GM21390 (cell line): Measurements from ENCODE around the gene SMIM12.

ENCODE experiments used
- ATAC-seq: cut with Tn5 transposase; IDR thresholded peaks from one replicate; pipeline ENCODE4 v1.9.1; 2021; ENCODE audit not compliant: unreplicated experiment

The SMIM12 gene

DNA sequence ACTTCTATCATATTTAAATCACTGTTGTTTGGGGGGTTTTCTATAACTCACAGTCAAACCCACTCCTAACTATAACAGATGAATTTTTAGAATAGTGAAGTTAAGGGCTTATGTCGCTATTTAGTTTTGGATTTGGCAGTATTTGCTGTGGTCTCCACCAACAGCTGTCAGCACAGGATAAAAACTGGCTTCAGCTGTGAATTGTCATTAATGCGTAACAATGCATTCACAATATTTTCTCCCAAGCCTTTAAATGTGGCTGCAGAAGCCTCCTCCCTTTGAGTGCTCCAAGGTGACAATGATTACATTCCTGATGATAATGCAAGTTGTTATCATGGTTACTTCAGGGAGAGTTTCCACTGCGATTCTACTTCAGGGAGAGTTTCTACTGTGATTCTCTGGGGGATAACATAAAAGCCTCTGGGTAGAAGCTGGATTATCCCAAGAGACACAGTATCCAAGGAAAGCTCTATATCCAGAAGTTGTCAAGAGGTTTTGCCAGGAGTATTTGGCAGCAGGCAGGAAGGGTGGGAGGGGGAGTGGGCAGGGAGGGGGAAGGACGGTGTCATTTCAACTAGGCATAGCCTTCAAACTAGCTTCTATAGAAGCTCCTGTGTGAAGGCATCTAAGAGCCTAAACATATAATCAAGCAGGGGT is 14.9 kb upstream of the SMIM12 start:
- ATAC-seq = no peak

DNA sequence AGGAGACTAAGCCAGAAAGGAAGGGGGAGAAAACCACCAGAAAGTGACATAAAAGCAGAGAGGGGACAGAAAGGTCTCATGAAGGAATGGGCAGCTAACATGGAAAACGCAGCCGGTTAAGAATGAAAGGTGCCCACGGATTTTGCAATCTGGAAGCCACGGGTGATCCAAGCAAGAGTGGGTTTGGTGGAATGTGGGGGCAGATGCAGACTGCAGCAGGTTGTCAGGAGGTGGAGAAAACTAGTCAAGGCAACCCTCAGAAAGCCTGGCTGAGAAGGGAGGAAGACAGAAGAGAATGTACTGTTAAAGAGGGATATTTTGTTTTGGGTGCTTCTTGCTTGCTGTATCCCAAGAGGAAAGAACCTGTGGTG is 12.6 kb upstream of the SMIM12 start:
- no peak for ATAC-seq

DNA sequence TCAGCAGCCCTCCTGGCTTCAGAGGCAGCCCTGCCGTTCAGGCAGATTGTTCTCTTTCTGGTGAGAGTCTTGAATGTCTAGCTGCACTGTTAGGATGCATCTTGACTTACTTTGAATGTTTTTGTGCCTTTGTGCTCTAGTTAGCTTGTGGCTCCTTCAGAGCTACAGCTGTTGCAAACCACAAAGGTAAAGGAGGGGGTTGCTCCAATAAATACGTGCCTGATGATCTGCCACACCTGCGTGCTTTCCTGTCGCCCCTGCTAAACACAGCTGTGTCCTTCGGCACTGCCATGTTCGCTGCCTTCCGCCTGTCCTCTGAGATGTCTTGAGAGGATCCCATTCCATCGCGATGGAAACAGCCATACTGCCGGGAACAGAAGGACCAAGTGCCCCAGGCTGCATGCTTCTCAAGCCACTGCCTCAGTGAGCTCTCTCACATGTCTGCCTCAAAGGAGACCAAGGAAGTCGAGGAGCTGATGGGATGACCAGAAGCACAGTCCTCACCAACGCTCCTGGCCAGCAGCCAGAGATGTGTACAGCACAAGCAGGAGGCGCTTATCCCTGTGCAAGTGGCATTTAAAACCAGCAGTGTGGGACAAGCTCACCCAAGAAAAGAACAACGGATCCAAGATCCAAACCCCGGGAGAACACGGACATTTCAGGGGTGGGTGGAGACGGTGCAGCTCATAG is 12.0 kb upstream of the SMIM12 start:
- ATAC-seq = no peak

DNA sequence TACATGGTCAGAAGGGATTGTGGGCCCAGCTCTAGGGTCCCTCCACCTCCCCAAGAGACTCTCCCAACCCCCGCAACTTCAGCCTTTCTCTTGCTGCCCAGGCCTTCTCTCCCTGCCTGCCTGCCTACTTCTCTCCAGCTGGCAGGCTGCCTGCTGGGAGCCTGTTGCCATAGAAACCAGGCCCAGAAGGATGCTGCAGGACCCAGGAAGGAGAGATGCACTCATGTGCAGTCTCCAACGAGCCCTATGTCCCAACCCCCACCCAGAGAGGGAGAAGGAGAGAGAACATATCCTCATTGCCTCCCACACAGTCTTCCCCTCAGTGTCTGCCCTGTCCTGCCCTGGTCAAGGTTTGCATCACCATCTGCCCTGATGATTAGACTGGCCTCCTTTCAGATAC is 10.8 kb upstream of the SMIM12 start:
- no peak for ATAC-seq

DNA sequence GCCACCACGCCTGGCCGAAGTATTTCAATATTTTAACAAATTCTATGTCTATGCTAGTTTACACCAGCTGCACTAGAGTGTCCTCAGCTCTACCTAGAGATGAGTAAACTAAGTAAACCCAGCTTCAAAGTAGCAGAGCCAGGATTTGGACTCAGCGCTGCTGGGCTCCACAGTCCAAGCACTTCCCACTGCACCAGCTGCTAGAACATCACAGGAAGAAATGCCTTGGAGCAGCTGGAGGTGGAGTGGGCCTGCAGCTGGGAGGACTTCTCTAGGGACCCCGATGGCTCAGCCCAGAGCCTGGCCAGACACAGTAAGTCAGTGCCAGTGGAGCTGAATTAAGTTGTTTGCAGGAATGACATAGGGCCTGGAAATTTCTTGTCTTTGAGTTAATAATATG is 10.2 kb upstream of the SMIM12 start:
- ATAC-seq = no peak

DNA sequence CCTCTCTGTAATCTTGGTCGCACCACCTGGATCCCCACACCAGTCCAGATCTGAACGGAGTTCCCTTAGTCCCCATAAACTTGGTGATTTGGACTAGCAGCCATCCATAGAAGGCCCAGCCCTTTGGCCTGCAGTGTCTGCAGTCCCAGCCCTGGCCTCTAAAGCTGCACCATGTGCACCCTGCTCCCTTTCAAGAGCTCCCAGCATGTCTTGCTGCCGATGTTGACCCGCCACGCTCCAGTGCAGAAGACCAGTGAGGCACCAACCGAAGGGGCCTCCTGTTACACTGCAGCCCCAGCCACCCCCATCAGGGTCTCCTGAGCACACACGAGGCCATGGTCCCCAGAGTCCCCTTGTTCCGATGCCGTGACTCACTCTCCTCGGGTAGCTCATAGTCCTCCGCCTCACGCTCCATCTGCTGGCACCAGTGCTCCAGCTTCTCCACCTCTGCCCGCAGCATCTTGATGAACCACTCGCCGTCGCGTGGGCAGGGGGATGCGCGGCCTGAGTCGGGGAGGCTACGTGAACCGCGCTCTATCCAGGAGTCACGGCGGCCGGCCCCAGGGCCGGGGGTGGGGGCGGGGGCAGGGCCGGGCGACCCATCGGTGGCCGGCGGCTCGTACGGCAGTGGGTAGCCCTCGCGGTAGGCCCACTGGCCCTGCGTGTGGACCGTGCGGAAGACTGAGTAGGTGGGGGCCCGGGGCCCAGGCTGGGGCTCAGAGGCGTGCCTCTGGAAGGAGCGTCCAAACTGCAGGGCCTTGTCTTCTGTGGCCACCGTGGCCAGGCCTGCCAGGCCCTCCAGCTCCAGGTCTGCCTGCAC is 8.9 kb upstream of the SMIM12 start:
- no peak for ATAC-seq

DNA sequence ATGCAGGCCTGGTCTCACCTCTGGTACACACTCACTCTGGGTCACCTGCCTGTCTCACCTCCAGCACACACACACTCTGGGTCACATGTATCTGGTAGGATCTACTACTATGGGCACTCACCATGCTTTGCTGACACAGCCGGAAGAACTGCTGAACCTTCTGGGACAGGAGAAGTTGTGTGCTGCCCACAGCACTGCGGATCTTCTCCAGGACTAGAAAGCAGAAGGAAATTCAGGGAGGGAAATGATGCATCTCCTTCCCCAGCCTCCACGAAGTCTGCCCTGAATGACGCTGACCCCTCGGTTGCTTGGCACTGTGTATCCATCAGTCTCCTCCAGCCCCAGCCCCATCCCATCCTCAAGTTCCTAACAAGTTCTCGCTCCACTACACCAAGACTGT is 7.9 kb upstream of the SMIM12 start:
- ATAC-seq = no peak

DNA sequence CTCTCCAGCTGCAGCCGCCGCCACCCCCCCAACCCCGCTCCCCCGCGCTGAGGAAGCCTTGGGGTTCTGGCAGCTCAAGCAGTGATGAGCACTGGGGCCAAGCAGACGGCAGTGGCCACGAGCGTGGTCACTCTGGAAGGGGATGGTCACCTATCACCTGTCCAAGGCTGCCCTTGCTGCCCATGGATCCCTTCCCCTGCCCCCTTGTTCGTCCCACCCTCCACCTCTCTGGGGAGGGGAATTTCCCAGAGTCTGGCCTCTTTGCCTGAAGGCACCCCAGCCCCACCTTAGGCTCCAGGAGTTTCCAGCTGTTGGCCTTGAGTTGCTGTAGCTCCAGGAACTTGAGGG is 7.2 kb upstream of the SMIM12 start:
- peak; percentile 11 for ATAC-seq

DNA sequence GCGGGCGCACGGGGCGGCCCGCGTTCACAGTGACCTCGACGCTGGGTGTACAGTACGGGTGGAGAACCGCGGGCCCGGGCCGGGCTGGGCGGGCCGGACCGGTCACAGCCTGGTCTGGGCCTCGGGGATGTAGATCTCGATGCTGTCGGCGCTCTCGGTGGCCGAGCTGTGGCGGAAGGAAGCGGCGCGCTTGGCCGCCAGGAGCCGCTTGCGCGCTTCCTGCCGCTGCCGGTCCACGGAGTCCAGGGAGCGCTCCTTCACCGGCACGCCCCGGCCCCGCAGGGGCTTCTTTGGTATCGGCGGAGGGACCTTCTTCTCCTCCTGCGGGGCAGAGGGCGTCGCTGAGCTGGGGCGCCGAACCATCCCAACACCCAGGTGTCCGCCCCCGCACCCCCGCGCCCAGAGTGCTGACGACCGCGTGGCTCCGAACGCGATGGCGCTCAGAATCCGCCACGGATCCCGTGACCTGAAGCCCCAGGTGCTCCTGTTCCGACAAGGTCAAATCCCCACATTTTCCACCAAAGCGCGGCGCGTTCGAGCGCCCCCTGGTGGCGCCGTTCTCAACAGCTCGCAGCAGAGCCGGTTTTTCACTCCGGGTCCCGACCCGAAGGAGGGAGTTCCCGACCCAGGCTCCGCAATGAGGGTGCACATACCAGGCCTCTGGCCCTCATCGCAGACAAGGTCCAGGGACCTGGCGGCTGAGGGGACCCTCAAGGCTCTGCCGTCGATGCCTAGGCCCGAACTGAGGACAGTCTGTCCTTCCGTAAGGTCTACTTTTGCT is 6.6 kb upstream of the SMIM12 start:
- peak; percentile 73 for ATAC-seq

DNA sequence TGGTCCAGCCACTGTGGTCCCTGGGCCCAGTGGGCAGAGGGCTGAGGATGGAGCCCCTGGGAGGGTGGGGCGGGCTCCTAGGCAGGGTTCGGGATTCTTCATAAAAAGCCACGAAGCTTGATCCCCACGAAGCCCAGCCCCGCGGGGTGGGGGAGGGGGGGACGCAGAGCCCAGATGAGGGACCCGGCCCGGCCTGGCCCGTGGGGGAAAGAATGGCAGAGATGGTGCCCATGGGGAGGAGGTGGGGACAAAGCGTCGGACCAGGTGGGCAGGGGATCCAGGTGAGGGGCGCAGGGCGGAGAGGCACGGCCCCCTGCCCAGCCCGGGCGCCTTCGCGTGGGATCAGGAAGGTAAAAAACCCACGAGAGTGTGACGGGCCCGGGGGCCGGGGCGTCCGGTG is 6.0 kb upstream of the SMIM12 start:
- no peak for ATAC-seq

DNA sequence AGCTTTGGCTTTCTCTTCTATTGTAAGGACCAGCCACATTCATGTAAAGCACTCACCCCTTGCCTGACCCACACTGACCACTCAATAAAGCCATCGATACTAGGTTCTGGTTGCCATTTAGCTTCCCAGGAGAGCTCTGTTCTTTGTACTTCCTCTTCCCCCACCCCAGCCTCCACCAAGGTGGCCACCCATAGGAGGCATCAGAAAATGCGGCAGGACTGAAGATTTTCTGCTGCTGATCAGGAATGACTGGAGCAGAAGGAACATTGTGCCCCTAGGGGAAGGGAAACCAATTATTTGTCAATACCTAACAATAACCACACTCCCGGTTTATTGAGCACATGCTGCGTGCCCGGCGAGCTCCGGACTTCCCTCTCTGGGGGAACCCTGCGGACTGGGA is 5.2 kb upstream of the SMIM12 start:
- ATAC-seq = no peak

DNA sequence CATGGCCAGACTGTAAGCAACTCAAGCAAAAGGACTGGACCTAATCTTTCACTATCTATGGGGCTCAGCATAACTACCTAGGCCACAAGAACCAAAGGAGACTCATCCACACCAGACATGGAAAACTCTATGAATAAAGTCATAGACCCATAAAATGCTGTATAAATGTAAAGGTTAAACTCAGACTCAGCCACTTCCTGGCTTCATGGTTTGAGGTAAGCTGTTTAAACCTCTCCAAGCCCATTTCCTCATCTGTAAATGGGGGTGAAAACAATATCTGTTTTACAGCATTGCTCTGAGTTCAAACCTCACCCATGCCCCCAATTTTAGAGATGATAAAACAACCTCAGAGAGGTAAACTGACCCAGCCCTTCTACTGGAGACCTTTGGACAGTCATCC is 4.0 kb upstream of the SMIM12 start:
- no peak for ATAC-seq

DNA sequence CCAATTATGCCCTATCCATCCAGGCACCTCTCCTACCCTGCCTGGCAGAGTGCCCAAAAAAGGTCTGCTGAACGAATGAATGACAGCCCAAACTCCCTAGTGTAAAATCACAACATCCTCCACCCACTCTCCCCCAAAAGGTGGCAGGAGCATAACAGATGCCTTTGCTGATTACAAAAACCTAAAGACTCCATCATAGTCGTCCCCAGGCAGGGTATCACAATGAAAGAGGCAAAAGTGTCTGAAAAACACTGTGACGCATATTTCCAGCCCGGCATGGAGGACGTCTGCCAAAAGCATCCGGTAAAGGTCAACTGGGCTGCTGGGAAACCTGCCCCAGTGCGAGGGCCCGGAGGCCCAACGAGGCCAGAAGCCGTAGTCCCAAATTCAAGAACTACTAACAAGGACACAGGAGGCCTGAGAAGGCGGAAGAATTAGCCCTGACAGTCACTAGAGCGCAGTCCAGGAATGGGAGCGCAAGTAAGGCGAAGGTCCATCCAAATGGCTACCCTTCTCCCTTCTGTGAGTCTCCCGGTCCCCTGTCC is 576 bp downstream of the SMIM12 start:
- no peak for ATAC-seq

DNA sequence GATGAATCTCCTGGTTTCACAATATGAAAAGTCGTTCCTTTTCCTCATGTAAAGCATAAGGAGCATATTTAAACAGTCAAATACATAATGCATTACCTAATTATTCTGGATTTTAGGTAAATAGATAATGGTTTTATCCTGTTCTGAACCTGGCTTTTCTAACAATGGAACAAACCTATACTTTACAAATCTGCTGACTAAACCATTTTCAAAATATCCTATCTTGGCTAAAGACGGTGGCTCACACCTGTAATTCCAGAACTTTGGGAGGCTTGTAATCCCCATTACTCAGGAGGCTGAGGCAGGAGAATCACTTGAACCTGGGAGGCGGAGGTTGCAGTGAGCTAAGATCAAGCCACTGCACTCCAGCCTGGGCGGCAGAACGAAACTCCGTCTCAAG is 2.9 kb downstream of the SMIM12 start:
- ATAC-seq = no peak

DNA sequence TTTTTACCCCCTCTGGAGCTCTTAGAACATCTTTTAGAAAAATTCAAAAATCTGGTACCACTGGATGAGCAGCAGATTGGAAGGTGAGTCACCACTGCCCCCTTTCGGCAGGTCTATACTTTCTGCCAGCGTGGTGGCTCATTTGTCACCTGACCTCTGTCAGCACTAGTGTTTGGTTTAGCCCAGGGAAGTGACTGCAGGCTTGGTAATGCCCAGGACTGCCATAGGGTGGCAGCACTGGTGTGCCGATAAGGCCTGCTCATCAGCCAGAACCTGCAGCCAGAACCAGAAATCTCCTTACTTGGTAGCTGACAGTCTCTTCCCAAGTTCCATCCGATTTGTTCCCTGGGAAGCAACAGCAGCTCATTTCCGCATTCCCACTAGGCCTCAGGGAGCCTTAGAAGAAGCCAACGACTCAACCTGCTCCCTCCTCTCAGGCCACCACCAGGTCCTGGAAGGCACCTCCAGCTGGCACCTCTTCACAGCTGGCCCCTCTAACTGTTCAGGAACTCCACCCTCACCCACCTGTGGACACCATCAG is 6.8 kb downstream of the SMIM12 start:
- ATAC-seq = peak; percentile 97

DNA sequence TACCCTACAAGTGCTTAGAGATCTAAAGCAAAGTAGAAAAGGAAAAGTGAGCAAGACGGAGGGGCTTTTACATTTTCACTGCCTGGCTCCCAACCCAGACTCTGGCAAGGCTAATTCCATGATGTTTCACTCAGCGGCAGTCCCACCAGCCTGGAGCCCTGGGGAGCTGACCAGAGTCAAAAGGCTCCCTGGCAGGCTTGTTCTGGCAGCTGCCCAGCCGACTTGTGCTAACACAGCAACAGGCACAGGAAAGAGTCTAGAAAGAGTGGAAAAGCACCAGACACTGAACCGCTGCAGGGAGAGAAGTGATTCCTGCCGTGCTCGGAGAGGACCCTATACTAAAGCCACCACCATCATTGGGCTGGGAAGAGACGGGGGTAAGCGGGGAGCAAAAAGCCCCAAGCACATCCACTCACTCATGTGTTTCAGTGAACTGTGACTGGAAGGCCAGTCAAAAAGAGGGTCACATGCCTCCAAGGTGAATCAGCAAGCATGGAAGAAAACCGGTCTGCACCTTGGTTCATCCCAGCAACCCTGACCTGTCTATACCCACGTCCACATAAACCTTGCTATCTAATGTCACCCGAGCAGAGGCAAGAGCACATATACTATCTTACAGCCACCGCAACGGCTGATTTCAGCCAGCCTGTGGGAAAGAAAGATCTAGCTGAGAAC is 8.0 kb downstream of the SMIM12 start:
- no peak for ATAC-seq

DNA sequence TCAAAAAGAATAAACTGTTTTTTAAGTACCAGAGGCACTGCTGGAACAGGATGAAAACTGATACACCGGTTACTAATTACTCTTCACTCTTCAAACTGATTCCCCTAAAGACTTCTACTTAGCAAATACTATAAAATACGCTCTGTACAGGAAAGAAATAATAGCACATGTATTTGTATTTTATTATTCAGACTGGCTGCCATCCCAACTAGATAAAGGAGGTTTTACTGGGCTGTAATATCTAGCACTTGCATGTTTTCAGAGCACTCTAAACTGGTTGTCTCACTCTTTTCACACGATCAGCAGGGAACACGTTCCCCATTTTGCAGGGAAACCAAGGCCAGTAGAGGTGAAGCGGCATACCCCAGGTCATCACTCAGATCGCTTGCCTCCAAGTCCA is 9.2 kb downstream of the SMIM12 start:
- no peak for ATAC-seq

DNA sequence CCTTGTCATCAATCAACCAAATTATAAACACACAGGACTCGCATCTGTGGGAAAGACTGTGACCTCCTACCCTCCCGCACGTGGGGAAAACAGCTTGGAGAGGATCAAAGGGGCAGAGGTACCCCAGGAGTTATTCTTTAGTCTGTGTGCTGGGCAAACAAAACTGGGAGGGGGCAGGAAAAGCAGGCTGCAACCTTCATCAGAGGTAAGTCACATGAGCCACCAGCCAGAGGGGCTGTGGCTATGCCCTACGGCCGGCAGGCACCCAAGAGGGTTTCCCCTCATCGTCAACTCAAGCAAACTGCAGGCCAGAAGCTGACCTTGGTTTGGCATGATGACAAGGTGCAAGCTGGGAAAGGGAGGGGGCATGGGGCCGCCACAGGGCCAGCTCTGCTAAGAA is 12.5 kb downstream of the SMIM12 start:
- no peak for ATAC-seq

DNA sequence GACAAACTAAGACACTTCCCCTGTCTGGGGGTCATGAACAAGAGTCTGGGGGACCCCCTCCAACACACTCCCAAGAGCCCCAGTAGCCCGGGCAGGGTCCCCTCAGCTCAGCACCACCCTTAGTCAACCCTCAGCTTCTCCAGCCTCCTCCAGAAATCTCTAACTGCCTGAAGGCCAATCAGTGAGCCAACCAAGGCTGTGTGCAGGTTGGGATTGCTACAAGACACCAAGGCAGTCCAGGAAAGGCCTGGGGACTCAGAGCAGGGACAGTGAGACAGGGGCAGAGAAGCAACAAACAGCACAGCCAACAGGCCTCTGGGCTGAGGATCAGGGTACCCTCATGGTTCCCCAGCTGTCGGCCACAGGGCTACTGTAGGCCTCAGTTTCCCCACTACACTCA is 13.3 kb downstream of the SMIM12 start:
- ATAC-seq = no peak

DNA sequence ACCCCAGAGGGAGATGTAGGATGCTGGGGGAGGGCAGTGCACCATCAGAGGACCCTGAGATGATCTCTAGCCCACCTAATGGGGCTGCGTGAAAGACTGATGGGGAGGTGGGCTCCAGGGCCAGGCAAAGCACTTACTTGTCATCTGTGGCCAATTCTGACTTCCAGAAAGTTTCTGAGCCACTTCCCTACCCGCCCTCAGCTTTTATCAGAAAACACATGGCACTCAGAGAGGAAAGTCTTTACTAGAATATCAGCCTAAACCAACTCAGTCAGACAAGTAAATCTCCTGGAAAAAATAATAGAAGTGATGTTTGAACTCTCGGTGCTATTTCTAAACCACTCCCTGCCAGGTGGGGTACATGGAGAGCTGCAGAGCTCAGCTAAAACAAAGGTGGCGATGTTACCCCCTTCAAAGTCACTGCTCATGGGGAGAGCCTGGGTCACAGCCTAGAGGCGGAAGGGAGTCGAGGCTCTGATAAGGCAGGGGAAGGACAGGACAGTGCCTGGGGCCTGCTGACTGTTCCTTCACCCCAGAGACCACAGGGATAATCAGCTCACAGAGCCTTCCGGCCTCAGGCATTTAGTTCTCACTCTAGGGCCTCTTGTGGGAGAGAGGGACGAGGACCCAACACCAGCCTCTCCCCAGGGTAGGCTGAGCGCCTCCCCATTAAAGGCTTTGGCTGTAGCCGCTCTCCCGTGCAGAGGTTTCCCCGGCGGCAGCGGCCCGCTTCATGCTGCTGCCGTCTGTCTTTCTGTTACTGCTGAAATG is 14.2 kb downstream of the SMIM12 start:
- no peak for ATAC-seq
